Keratinocyte (primary cell): ENCODE results near the gene MSI2. TPM values are rescaled to one million over a fixed set of nuclear protein-coding genes. Genes with fewer than 3 reads are reported as not detected.

Source experiments
- DNase-seq: peaks from one replicate; pipeline ENCODE4 v3.0.0-alpha.2; 2011; ENCODE audit warnings: low read depth, missing footprints, low spot score
- FAIRE-seq: peaks from 2 replicates; lab custom pipeline; 2011; peaks lifted over from hg19 to GRCh38; lab: Jason Lieb, UNC
- H2AFZ ChIP-seq: 2 replicates; pipeline ENCODE4 v1.6.0; 2012; ENCODE audit warnings: low read length, control low read depth, inconsistent platforms; ENCODE audit not compliant: control insufficient read depth
- H3K27ac ChIP-seq: 2 replicates; pipeline ENCODE4 v1.5.1; 2011; ENCODE audit warnings: low read length; ENCODE audit not compliant: control insufficient read depth, insufficient read depth
- H3K27me3 ChIP-seq: 3 replicates; pipeline ENCODE4 v1.6.0; 2011; ENCODE audit warnings: low read length; ENCODE audit not compliant: control insufficient read depth, insufficient read depth; ENCODE audit errors: extremely low read depth
- H3K36me3 ChIP-seq, 2 experiments: 2 replicates in 1 of 2; 3 replicates in 1 of 2; pipeline ENCODE4 v1.5.1; 2011; ENCODE audit warnings: low read length in 2 of 2, mild to moderate bottlenecking in 1 of 2; ENCODE audit not compliant: control insufficient read depth in 2 of 2, insufficient read depth in 2 of 2; ENCODE audit errors: extremely low read depth in 1 of 2
- H3K4me1 ChIP-seq: 3 replicates; pipeline ENCODE4 v1.5.1; 2011; ENCODE audit warnings: low read length; ENCODE audit not compliant: control insufficient read depth, insufficient read depth; ENCODE audit errors: extremely low read depth
- H3K4me2 ChIP-seq: 3 replicates; pipeline ENCODE4 v1.6.0; 2011; ENCODE audit warnings: low read depth, low read length; ENCODE audit not compliant: control insufficient read depth, insufficient read depth; ENCODE audit errors: extremely low read depth
- H3K4me3 ChIP-seq, 3 experiments: fragments of 200-600 bp in 1 of 3; sonication (generic) in 1 of 3; 2 replicates in 2 of 3; 3 replicates in 1 of 3; pipeline ENCODE4 v1.5.1; 2011 to 2016; ENCODE audit warnings: low read length in 3 of 3, mild to moderate bottlenecking in 3 of 3, control low read depth in 2 of 3, inconsistent platforms in 1 of 3, low read depth in 1 of 3, mixed read lengths in 1 of 3, mixed run types in 1 of 3, moderate library complexity in 1 of 3; ENCODE audit not compliant: control insufficient read depth in 2 of 3, insufficient read depth in 2 of 3; ENCODE audit errors: extremely low read depth in 1 of 3
- H3K79me2 ChIP-seq: 2 replicates; pipeline ENCODE4 v1.6.0; 2012; ENCODE audit warnings: low read length; ENCODE audit not compliant: control insufficient read depth, insufficient read depth
- H3K9ac ChIP-seq: 3 replicates; pipeline ENCODE4 v1.6.0; 2011; ENCODE audit warnings: low read length; ENCODE audit not compliant: control insufficient read depth, insufficient read depth; ENCODE audit errors: extremely low read depth
- H3K9me1 ChIP-seq: 3 replicates; pipeline ENCODE4 v1.6.0; 2011; ENCODE audit warnings: low read length; ENCODE audit not compliant: control insufficient read depth, insufficient read depth; ENCODE audit errors: extremely low read depth
- H3K9me3 ChIP-seq: 2 replicates; pipeline ENCODE4 v1.5.1; 2012; ENCODE audit warnings: low read depth, low read length; ENCODE audit not compliant: control insufficient read depth
- H4K20me1 ChIP-seq: 3 replicates; pipeline ENCODE4 v1.6.0; 2011; ENCODE audit warnings: low read length; ENCODE audit not compliant: control insufficient read depth, insufficient read depth; ENCODE audit errors: extremely low read depth
- CTCF ChIP-seq, 3 experiments: IDR thresholded peaks in 1 of 3; conservative IDR thresholded peaks in 1 of 3; optimal IDR thresholded peaks in 1 of 3; 2 replicates in 2 of 3; 3 replicates in 1 of 3; pipeline versions ENCODE3 to v1.5.1; 2011; ENCODE audit warnings: low read length in 3 of 3, mild to moderate bottlenecking in 3 of 3, moderate library complexity in 2 of 3, control low read depth in 1 of 3, inconsistent platforms in 1 of 3; ENCODE audit not compliant: insufficient read depth in 2 of 3; ENCODE audit errors: extremely low read depth in 1 of 3
- EZH2 ChIP-seq: IDR thresholded peaks from one replicate; pipeline ENCODE4 v1.6.1; 2012; ENCODE audit warnings: inconsistent platforms, mild to moderate bottlenecking, low read length, moderate library complexity
- dilution Hi-C: fragments of 300-500 bp; cut with MboI; formaldehyde crosslinking; loops from one replicate; pipeline ENCODE4 v1.7.0; 2020; ENCODE audit warnings: low sequenced_read_pairs; ENCODE audit not compliant: extremely low pct_ligation_motif_present
- polyA plus RNA-seq, 5 experiments: library from polyadenylated mRNA; depleted of rRNA in 3 of 5; stranded (reverse) in 3 of 5; stranded (forward) in 1 of 5; unstranded in 1 of 5; fragments of >200 nt; gene quantifications; 1 replicate in 1 of 5; 2 replicates in 3 of 5; 3 replicates in 1 of 5; pipeline versions ENCODE4 v1.2.1 to v1.2.3, GENCODE V29; 2011 to 2012; ENCODE audit warnings: missing spikeins in 2 of 5, low read depth in 1 of 5, low replicate concordance in 1 of 5

MSI2 gene
- polyA plus RNA-seq, 1 donor (not counting 4 experiments of a cell fraction or from before 2014, with no cell fraction given), result 22.3 TPM

GRCh38 chr17:57396511-57396921 is 140.2 kb downstream of the MSI2 start:
- Histone ChIP-seq H3K9me3 (peaks cover 2% of the 10 kb centered on the region), H3K4me3 (no peak overlapping the region), H2AFZ (no peak overlapping the region), H3K4me1 (no peaks in the 10 kb centered on the region), H3K27me3 (no peaks in the 10 kb centered on the region), H3K4me2 (no peak overlapping the region), H4K20me1 (no peaks in the 10 kb centered on the region), H3K9ac (no peak overlapping the region), H3K9me1 (no peaks in the 10 kb centered on the region), H3K36me3 (peaks cover 0 to 1% of the 10 kb centered on the region in 2 experiments), H3K79me2 (no peaks in the 10 kb centered on the region), H3K27ac (no peak overlapping the region)
- dilution Hi-C loops, result no loop called here
- TF ChIP-seq EZH2, result no peak
- TF ChIP-seq CTCF (optimal IDR thresholded peaks at IDR 0.05 in 1 of 3, IDR thresholded peaks at IDR 0.05 in 1 of 3, conservative IDR thresholded peaks at IDR 0.05 in 1 of 3; ENCODE audit: extremely low read depth in 1 of 3, insufficient read depth in 2 of 3, low read length in 3 of 3), result no peak
- FAIRE-seq, result no peak
- DNase-seq, result no peak

GRCh38 chr17:57397402-57397801 is 141.1 kb downstream of the MSI2 start:
- Histone ChIP-seq H4K20me1 (no peaks in the 10 kb centered on the region), H2AFZ (no peak overlapping the region), H3K4me3 (no peak overlapping the region), H3K27ac (no peak overlapping the region), H3K4me2 (no peak overlapping the region), H3K9me3 (peaks cover 2% of the 10 kb centered on the region), H3K36me3 (peaks cover 0 to 3% of the 10 kb centered on the region in 2 experiments), H3K9me1 (no peaks in the 10 kb centered on the region), H3K9ac (no peak overlapping the region), H3K79me2 (no peaks in the 10 kb centered on the region), H3K4me1 (no peaks in the 10 kb centered on the region), H3K27me3 (no peaks in the 10 kb centered on the region)
- dilution Hi-C loops, result no loop called here
- FAIRE-seq (no peak), DNase-seq (no peak)
- TF ChIP-seq CTCF (optimal IDR thresholded peaks at IDR 0.05 in 1 of 3, IDR thresholded peaks at IDR 0.05 in 1 of 3, conservative IDR thresholded peaks at IDR 0.05 in 1 of 3; ENCODE audit: extremely low read depth in 1 of 3, insufficient read depth in 2 of 3, low read length in 3 of 3), result no peak
- no peak for TF ChIP-seq EZH2
